ENCODE results near the gene SORD.
"Not testable (repeated sequence)": the region's sequence is repeated elsewhere in the genome, so short reads cannot be mapped to it uniquely, and the experiment has no call there.

SORD gene

DNA sequence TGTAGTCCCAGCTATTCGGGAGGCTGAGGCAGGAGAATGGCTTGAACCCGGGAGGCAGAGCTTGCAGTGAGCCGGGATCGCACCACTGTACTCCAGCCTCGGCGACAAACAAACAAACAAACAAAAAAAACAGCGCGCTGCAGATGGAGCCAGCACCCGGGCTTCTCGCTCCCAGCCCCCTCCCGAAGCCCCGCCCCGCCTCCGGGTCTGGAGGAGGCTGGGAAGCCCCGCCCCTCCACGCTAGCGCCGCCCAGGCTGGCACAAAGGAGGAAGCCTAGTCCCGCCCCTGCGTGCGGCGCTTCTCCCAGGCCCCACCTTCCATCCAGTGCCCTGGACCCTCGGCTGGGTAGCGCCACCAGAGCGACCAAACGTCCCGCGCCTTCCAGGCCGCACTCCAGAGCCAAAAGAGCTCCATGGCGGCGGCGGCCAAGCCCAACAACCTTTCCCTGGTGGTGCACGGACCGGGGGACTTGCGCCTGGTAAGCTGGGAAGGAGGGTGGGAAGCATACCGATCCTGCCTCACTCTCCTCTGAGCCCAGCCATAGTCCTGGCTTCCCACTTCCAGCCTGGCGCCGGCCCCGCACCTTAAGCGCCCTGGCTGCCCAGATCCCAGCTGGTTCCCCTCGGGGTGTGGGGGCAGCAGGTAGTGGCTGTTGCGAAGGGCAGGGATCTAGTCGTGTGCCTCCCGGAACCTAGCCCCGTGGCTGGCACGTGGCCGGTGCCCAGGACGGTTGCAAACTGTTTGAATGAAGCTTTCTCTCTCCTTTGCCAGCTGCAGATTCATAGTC lies at the start of gene SORD:
TSS of gene SORD (plus strand) at position 325 of the 788 bp plus-strand sequence. CDS start at position 414, 89 bp downstream.
- peak within 1 kb of the TSS; percentile 85 for H3K4me3 ChIP-seq (replicated peaks; ENCODE audit: low read depth, low read length)
- TF ChIP-seq, protein P1, sequence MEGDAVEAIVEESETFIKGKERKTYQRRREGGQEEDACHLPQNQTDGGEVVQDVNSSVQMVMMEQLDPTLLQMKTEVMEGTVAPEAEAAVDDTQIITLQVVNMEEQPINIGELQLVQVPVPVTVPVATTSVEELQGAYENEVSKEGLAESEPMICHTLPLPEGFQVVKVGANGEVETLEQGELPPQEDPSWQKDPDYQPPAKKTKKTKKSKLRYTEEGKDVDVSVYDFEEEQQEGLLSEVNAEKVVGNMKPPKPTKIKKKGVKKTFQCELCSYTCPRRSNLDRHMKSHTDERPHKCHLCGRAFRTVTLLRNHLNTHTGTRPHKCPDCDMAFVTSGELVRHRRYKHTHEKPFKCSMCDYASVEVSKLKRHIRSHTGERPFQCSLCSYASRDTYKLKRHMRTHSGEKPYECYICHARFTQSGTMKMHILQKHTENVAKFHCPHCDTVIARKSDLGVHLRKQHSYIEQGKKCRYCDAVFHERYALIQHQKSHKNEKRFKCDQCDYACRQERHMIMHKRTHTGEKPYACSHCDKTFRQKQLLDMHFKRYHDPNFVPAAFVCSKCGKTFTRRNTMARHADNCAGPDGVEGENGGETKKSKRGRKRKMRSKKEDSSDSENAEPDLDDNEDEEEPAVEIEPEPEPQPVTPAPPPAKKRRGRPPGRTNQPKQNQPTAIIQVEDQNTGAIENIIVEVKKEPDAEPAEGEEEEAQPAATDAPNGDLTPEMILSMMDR (IDR thresholded peaks at IDR 0.05; ENCODE audit: low read depth, low read length, missing control alignments), result no peak
- DNase-seq (ENCODE audit: extremely low read depth, low read depth), result peak; percentile 54

DNA sequence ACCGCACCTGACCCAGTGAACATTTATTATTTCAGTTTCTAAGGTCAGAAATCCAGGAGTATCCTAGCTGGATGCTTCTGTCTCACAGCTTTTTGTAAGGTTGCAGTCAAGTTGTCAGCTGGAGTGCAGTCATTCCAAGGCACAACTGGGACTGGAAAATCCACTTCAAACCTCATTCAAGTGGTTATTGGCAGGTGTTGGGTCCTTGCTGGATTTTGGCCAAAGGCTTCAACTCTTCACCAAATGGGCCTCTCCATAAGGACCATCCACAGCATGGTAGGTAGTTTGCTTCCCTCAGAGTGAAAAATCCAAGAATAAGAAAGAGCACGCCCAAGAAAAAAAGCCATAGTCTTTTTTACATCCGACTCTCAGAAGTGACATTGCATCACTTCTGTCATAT lies 46.8 kb upstream of the SORD start:
- DNase-seq (ENCODE audit: extremely low read depth, low read depth); H3K4me3 ChIP-seq (replicated peaks; ENCODE audit: low read depth, low read length): not testable (repeated sequence)

DNA sequence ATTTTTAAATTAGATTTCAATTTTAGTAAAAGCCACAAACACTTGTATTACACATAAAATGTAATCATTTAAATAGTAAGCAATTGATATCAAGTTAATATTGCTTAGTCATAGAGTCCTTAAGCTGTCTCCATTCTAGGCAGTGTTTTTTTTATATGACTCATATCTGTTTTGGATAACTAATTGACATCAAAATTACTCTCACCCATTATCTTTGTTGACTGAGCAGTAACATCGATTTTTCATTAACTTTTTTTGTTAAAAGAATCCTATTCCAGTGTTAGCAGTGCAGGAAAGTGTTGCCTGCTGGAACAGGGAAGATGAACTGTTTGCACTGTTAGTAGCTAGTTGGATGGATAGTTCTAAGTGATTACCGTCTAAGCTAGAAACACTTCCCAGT lies 45.2 kb upstream of the SORD start:
- not testable (repeated sequence) for DNase-seq (ENCODE audit: extremely low read depth, low read depth)

DNA sequence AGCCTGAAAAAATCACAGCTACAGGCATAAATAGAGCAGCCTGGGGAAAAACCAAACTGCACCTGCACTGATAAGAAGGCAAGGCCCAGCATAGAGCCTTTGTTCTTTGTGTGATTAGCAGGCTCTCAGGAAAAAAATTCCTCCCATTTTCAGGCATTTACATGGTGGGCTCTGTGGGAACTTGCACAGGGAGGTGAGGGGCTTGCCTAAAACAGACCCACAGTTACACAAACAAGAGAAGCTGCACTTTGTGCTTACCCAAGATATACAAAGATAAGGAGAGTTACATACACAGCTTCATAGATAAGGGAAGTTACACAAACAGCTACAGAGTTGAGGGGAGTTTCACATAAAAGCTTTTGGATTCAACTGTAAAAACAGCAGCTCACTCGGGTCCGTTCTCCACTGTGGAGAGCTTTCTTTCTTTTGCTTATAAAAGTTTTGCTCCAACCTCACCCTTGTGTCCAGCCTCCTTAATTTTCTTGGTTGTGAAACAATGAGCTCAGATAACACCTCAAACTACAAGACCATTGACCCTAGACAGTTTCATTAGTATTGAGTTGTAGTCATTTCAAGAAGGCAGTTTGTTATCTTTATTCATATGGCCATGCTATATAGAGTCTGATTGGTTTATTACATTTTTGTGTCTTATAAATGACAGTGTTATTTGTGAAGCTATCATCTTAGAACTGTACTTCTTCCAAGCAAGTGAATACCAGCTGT lies 43.2 kb upstream of the SORD start:
- not testable (repeated sequence) for H3K4me3 ChIP-seq (replicated peaks; ENCODE audit: low read depth, low read length); DNase-seq (ENCODE audit: extremely low read depth, low read depth)

More for the DNA sequence above, 45.2 kb upstream of the SORD start:
- H3K4me3 ChIP-seq (replicated peaks; ENCODE audit: low read depth, low read length), result not testable (repeated sequence)

DNA sequence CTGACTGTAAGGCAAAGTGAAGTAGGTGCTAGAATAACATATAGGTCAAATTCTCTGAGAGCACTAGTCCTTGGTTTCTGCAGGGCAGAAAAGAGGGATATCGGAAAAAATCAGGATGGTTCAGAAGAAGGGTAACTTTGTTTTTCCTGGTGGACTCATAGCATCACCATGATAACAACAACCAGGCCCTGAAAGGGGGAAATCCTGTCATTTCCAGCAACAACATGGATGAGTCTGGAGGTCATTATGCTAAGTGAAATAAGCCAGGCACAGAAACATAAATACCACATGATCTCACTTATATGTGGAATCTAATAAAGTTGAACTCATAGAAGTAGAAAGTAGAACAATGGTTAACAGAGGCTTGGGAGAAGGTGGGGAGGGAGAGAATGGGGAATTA lies 38.9 kb upstream of the SORD start:
- DNase-seq (ENCODE audit: extremely low read depth, low read depth), result not testable (repeated sequence)

DNA sequence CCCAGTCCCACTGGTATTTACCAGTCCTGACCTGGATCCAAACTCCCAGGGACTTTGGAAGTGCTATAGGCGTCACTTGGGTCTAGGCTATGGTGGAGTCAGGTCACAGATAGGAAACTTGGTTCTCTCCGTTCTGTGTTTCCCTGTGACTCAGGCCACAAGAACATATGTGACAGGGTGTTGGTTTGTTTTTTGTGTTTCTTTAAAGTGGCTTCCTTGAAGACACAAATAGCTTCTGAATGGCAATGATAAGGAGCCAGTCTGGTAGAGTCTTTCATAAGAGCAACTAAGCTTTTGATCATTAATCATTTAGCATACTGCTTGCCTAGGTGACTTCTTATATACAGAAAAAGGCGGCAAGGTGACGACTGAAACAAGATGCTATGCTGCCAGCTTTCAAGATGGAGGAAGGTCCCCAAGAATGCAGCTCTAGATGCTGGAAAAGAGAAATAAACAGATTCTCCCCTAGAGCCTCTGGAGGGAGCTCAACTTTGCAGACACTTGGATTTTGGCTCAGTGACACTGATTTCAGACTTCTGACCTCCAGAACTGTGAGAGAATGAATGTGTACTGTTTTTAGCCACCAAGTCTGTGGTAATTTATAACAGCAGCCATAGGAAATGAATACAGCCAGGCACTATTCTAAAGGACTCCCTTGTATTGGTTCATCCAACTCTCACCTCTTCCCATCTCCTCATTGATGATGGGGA lies 36.5 kb upstream of the SORD start:
- DNase-seq (ENCODE audit: extremely low read depth, low read depth); H3K4me3 ChIP-seq (replicated peaks; ENCODE audit: low read depth, low read length): not testable (repeated sequence)

More for the DNA sequence above, 38.9 kb upstream of the SORD start:
- H3K4me3 ChIP-seq (replicated peaks; ENCODE audit: low read depth, low read length), result not testable (repeated sequence)

DNA sequence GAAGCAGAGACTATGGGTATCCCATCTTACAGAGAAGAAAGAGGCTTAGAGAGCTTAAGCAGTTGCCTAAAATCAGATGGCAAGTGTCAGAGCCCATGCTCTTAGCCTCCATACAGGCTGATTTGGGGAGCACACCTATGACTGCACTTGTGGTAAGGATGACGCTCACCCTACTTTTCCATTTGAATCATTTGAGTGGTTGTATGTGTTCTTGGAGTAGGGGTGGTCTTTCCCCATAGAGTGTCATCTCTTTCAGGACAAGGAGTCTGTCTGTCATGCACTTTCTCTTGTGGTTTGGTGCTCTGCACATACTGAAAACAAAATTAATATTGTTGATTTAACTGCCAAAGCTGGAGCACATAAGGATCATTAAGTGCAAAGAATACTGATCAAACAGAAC lies 35.3 kb upstream of the SORD start:
- H3K4me3 ChIP-seq (replicated peaks; ENCODE audit: low read depth, low read length), result not testable (repeated sequence)

DNA sequence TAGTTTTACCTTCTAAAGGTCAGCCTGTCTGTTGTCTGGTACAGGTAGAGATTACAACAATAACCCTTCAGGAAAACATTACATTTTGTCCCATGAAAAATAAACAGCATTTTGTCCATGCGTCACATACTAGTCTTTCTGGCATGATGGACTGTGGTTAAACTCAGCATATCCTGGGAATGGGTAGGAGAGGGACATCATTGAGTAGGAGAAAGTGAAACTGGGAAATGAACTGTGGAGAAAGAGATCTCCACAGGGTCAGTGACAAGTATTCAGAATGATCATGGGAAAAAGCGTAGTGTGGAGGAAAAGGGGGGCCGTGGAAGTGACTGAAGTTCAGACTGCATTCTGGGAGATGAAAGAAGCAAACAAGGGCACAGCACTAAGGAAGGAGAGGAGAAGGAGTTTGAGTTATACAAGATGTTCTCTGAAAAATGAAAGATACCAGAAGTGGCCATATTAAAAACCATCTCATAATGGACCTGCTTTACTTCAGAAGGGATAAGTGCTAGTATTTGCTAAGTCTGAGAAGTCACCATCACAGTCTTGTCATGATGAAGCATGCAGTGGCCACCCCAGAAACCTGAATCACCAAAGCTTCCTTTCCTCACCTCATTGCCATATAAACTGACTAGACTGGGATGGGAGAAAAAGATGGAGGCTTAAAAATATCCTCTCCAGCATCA lies 34.7 kb upstream of the SORD start:
- not testable (repeated sequence) for DNase-seq (ENCODE audit: extremely low read depth, low read depth); H3K4me3 ChIP-seq (replicated peaks; ENCODE audit: low read depth, low read length)

More for the DNA sequence above, 35.3 kb upstream of the SORD start:
- DNase-seq (ENCODE audit: extremely low read depth, low read depth), result not testable (repeated sequence)

DNA sequence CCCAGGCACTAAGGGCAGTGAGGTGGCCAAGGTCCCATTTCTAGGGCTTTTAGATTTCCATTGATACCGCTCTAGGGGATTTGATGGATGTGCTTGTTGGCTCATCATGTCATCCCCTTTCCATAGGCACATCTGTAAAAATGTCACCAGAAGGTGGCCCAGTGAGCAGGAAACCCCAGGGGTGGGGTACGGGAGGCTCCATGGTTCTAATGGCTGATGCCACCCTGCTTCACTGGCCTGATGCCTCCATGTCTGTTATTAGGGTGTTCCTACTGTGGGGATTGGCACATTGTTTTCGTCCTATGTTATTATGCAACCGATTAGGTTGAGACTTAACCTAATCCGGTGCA lies 34.1 kb upstream of the SORD start:
- not testable (repeated sequence) for DNase-seq (ENCODE audit: extremely low read depth, low read depth); H3K4me3 ChIP-seq (replicated peaks; ENCODE audit: low read depth, low read length)

DNA sequence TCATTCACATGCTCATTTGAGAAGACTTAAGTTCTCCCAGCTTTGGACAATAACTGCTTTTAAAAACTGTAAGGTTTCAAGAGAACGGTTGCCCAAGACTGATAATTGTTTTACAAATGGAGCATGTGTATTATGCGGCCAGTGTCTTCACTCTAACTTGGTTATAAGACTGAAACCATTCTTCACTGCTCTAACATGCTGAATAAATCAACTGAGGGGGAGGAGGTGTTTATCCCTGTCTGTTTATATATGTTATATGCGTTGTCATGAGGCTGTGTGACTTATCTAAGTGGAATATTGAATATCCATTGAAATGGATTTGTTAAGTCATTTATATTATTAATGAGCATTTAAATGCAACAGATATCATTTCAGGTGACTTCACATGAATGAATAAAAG lies 25.4 kb upstream of the SORD start:
- DNase-seq (ENCODE audit: extremely low read depth, low read depth); H3K4me3 ChIP-seq (replicated peaks; ENCODE audit: low read depth, low read length): not testable (repeated sequence)

DNA sequence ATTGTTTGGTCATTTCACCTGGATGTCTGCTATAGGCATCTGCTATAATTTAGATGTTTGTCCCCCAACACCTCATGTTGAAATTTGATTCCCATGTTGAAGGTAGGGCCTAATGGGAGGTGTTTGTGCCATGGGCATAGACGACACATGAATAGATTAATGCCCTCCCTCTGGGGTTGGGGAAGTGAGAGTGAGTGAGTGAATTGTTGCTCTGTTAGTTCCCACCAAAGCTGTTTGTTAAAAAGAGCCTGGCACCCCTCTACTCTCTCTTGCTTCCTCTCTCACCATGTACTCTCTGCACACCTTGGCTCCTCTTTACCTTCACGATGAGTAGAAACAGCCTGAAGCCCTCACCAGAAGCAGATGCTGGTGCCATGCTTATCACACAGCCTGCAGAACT lies 23.9 kb upstream of the SORD start:
- DNase-seq (ENCODE audit: extremely low read depth, low read depth), result no peak
- TF ChIP-seq, protein P1 (IDR thresholded peaks at IDR 0.05; ENCODE audit: low read depth, low read length, missing control alignments), result no peak
- H3K4me3 ChIP-seq (replicated peaks; ENCODE audit: low read depth, low read length), result no peak overlapping the region

DNA sequence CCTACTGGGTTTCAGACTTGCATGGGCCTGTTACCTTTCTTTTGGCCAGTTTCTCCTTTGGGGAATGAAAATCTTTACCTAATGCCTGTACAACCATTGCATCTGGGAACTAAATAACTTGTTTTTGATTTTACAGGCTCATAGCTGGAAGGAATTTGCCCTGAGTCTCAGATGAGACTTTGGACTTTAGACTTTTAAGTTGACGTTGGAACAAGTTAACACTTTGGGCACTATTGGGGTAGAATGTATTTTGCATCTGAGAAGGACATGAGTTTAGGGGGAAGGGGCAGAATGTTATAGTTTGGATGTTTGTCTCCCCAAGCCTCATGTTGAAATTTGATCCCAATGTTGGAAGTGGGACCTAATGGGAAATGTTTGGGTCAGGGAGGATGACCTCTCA lies 21.8 kb upstream of the SORD start:
- not testable (repeated sequence) for H3K4me3 ChIP-seq (replicated peaks; ENCODE audit: low read depth, low read length); DNase-seq (ENCODE audit: extremely low read depth, low read depth)

DNA sequence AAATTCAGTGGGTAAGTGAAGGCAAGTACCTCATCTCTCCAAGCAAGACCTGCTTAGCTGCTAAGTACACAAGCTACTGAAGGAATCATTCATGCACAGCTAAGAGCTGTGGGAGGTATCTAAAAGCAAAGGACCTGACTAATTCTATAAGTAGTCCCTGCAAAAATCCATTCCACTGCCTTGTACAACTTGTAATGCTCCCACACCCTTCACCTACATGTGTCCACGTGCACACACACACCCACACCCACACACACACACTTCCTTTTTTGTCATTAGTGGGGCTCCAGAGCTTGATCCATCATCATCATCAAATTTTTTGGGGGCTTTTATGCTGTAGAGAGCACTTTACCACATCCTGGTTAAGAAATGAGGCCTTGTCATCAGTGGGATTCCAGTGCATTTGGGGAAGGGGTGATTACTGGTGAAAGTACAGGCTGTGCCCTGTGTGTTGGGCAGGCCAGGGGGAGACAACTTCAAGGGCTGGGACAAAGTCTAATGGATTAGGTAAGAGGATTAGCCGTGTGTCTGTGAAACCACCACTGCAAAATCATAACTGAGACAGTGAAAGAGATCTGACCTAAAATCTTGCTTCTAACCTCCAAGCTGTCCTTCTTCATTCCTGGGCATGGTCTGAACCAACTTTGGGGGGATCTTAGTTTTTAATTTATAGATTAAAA lies 19.1 kb upstream of the SORD start:
- DNase-seq (ENCODE audit: extremely low read depth, low read depth); H3K4me3 ChIP-seq (replicated peaks; ENCODE audit: low read depth, low read length): not testable (repeated sequence)

DNA sequence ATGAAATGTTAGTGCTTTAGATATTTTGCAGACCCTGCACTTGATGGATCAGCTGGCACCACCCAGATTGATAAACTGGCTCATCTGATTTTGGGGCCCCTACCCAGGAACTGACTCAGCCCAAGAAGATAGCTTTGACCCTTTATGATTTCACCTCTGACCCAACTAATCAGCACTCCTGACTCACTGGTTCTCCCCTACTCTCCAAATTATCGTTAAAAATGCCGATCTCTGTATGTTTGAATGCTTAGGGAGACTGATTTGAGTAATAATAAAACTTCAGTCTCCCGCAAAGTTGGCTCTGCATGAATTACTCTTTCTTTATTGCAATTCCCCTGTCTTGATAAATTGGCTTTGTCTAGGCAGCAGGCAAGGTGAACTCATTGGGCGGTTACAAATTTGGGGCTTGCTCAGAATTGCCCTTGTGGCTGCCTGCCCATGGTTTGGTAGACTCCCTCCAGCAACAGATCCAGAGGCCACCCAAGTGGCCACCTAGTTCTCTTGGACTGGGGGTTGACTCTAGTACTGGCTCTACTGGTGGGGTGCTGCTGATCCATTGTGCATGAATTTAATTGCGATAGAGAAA lies 18.3 kb upstream of the SORD start:
- not testable (repeated sequence) for H3K4me3 ChIP-seq (replicated peaks; ENCODE audit: low read depth, low read length); DNase-seq (ENCODE audit: extremely low read depth, low read depth)
